ENCODE data around the gene CLDND2.

Gene CLDND2

DNA sequence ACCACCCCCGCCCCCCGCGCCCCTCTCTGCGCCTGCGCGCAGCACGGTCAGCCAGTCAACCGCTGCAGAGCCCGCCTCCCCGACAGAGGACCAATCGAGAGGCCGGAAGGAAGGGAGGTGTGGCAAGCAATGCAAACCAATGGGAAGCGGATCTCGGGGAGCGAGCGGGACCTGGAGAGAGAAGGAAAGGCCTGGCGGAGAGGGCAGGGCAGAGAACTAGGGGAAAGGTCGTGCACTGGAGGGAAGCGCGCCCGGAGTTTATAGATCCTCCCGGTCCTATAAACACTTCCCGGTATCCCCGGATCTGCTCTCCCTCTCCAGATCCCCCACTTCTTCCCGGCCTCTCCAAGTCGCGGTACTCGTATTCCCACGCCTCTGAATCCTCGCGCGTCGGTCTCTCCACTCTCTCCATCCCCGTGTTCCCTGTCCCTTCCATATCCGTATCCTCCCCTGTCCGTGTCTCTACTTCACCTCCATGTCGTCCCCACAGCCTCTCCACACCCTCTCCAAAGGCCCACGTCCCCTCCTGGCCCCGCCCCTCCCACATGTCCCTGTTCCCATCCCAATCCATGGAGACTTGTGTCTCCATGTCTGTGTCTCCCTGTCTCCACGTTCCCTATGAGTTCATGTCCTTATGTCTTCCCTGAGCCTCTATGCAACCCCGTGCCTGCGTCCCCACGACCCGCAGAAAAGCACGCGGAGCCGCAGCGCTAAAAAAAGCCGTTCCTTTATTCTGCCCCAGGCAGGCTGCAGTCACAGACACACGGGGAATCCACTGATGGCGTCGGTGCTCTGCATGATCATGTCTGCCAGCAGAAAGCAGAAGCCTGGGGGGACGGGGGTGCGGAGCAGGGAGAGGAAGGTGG lies 2.2 kb downstream of the CLDND2 start (continued):
- peak; percentile 85 for TF ChIP-seq ZSCAN16 (tag by site-specific recombination; IDR thresholded peaks at IDR 0.05)
- TF ChIP-seq ZBTB17 (tag by site-specific recombination; IDR thresholded peaks at IDR 0.05), result peak; percentile 84
- TF ChIP-seq ZNF335 (tag by site-specific recombination; conservative IDR thresholded peaks at IDR 0.05), result peak; percentile 81
- TF ChIP-seq TCF7L2 (IDR thresholded peaks at IDR 0.05; ENCODE audit: borderline replicate concordance, low read depth, low read length), result no peak
- no peak for TF ChIP-seq ZNF221 (tag by site-specific recombination; IDR thresholded peaks at IDR 0.05; ENCODE audit: borderline replicate concordance)
- no peak for TF ChIP-seq ZNF16 (tag by site-specific recombination; IDR thresholded peaks at IDR 0.05; ENCODE audit: low read depth)
- TF ChIP-seq PBX3 (CRISPR knock-in tag; IDR thresholded peaks at IDR 0.05), result no peak
- TF ChIP-seq, protein P1, sequence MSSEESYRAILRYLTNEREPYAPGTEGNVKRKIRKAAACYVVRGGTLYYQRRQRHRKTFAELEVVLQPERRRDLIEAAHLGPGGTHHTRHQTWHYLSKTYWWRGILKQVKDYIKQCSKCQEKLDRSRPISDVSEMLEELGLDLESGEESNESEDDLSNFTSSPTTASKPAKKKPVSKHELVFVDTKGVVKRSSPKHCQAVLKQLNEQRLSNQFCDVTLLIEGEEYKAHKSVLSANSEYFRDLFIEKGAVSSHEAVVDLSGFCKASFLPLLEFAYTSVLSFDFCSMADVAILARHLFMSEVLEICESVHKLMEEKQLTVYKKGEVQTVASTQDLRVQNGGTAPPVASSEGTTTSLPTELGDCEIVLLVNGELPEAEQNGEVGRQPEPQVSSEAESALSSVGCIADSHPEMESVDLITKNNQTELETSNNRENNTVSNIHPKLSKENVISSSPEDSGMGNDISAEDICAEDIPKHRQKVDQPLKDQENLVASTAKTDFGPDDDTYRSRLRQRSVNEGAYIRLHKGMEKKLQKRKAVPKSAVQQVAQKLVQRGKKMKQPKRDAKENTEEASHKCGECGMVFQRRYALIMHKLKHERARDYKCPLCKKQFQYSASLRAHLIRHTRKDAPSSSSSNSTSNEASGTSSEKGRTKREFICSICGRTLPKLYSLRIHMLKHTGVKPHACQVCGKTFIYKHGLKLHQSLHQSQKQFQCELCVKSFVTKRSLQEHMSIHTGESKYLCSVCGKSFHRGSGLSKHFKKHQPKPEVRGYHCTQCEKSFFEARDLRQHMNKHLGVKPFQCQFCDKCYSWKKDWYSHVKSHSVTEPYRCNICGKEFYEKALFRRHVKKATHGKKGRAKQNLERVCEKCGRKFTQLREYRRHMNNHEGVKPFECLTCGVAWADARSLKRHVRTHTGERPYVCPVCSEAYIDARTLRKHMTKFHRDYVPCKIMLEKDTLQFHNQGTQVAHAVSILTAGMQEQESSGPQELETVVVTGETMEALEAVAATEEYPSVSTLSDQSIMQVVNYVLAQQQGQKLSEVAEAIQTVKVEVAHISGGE (tag by site-specific recombination; conservative IDR thresholded peaks at IDR 0.05; ENCODE audit: low read depth), result peak; percentile 69
- TF ChIP-seq KLF9 (tag by site-specific recombination; IDR thresholded peaks at IDR 0.05; ENCODE audit: low read depth), result peak; percentile 91
- no peak for TF ChIP-seq ZNF133 (tag by site-specific recombination; IDR thresholded peaks at IDR 0.05)
- TF ChIP-seq KLF8 (tag by site-specific recombination; IDR thresholded peaks at IDR 0.05), result peak; percentile 90
- TF ChIP-seq ZNF585B (tag by site-specific recombination; IDR thresholded peaks at IDR 0.05), result no peak
- TF ChIP-seq ZNF670 (tag by site-specific recombination; IDR thresholded peaks at IDR 0.05; ENCODE audit: low read depth), result no peak
- no peak for TF ChIP-seq ZNF341 (tag by site-specific recombination; IDR thresholded peaks at IDR 0.05; ENCODE audit: low read depth)
- no peak for TF ChIP-seq ZNF155 (tag by site-specific recombination; IDR thresholded peaks at IDR 0.05)
- TF ChIP-seq ZNF677 (tag by site-specific recombination; IDR thresholded peaks at IDR 0.05), result no peak
- peak; percentile 77 for TF ChIP-seq PRDM1 (tag by site-specific recombination; IDR thresholded peaks at IDR 0.05)
- peak; percentile 63 for TF ChIP-seq ZBTB10 (tag by site-specific recombination; IDR thresholded peaks at IDR 0.05)
- TF ChIP-seq ZFP37 (tag by site-specific recombination; IDR thresholded peaks at IDR 0.05), result 0 out of 2 replicates have a peak, but pooled peaks have one; percentile 27
- TF ChIP-seq, protein P2, sequence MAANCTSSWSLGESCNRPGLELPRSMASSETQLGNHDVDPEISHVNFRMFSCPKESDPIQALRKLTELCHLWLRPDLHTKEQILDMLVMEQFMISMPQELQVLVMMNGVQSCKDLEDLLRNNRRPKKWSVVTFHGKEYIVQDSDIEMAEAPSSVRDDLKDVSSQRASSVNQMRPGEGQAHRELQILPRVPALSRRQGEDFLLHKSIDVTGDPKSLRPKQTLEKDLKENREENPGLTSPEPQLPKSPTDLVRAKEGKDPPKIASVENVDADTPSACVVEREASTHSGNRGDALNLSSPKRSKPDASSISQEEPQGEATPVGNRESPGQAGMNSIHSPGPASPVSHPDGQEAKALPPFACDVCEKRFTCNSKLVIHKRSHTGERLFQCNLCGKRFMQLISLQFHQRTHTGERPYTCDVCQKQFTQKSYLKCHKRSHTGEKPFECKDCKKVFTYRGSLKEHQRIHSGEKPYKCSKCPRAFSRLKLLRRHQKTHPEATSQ (tag by site-specific recombination; IDR thresholded peaks at IDR 0.05), result no peak
- no peak for TF ChIP-seq ZBTB8A (tag by site-specific recombination; IDR thresholded peaks at IDR 0.05)
- no peak for TF ChIP-seq ZNF658 (tag by site-specific recombination; IDR thresholded peaks at IDR 0.05)
- TF ChIP-seq ZNF211 (tag by site-specific recombination; IDR thresholded peaks at IDR 0.05; ENCODE audit: low read depth), result no peak
- no peak for TF ChIP-seq ZNF514 (tag by site-specific recombination; IDR thresholded peaks at IDR 0.05)
- peak; percentile 14; the same call in 1 of the 2 replicates for TF ChIP-seq REST (tag by site-specific recombination; IDR thresholded peaks at IDR 0.05)
- TF ChIP-seq, protein P3, sequence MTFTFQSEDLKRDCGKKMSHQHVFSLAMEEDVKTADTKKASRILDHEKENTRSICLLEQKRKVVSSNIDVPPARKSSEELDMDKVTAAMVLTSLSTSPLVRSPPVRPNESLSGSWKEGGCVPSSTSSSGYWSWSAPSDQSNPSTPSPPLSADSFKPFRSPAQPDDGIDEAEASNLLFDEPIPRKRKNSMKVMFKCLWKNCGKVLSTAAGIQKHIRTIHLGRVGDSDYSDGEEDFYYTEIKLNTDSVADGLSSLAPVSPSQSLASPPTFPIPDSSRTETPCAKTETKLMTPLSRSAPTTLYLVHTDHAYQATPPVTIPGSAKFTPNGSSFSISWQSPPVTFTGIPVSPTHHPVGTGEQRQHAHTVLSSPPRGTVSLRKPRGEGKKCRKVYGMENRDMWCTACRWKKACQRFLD (tag by site-specific recombination; IDR thresholded peaks at IDR 0.05), result no peak
